Measurements from ENCODE around the gene STMN1.
"Not testable (repeated sequence)": the region's sequence is repeated elsewhere in the genome, so short reads cannot be mapped to it uniquely, and the experiment has no call there.

Gene STMN1

DNA sequence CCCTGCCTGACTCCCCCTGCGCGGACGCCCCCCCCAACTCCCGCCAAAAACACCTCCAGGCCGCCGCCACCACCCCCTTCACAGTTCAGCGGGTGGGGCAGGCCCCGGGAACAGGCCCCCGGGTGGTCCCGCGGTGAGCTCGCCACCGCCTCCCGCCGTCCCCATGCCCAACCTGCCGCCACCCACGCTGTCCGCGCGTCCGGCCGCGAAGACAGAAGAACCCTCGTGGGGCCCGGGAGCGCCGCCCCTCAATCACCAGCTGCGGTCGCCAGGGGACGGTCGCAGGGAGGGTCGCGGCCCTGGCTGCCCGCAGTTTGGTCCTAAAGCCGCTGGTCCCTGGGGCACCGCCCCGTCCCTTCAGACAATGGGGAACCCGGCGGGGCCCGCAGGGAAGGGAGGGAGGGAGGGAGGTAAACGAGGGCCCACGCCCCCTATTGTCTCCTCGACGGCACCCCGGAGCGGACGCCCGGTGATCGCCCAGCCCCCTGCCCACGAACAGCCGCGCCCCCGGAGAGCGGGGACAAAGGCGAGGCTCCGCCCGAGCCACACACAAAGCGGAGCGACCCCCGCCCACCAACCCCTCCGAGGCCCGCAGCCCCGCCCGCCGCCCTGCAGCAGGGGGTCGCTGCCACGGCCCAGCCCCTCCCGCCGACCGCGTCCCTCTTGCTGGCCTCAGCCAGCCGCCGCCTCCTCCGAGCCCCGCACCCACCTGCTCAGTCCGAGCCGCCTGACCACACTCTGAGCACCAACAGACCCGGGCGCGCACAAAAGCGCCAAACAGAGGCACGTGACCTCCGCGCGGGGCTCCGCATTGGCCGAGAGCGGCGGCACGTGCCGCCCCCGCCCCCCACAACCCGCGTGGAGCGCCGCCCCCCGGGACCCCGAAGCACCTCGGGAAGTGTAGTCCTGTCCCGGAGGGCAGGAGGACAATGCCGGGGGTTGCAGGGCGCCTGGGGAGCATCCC is at the start of gene STMN1:
TSS of gene STMN1 (minus strand) at position 740 of the 964 bp plus-strand sequence. CDS start 1,743 bp downstream, outside the sequence.
- Histone ChIP-seq H3K27me3 (ENCODE audit: insufficient read depth, low read length) (no peaks in the 10 kb centered on the region), H3K36me3 (ENCODE audit: insufficient read depth, low read length) (peaks cover 21% of the 10 kb centered on the region), H2AFZ (ENCODE audit: low read length, unreplicated experiment) (peak within 1 kb of the TSS; percentile 63), H3K4me1 (ENCODE audit: control insufficient read depth, insufficient read depth, low read length, unreplicated experiment) (peaks cover 14% of the 10 kb centered on the region), H3K4me3 (ENCODE audit: low read depth, low read length) (peak within 1 kb of the TSS; percentile 90), H3K79me2 (ENCODE audit: control insufficient read depth, insufficient read depth, low read length, unreplicated experiment) (peaks cover 27% of the 10 kb centered on the region), H3K27ac (ENCODE audit: low read depth, low read length) (peak within 1 kb of the TSS; percentile 83)

DNA sequence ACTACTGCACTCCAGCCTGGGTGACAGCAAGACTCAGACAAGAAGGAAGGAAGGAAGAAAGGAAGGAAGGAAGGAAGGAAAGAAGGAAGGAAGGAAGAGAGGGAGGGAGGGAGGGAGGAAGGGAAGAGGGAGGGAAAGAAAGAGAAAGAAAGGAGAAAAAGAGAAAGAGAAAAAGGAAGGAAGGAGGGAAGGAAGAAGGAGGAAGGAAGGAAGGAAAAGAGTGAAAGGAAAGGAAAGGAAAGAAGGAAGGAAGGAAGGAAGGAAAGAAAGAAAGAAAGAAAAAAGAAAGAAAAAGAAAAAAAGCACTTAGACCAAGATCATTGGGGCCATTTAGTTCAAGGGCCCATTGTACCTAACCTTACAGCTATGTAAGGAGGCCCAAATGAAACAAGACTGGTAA is 49.3 kb upstream of the STMN1 start:
- Histone ChIP-seq H3K4me1 (ENCODE audit: control insufficient read depth, insufficient read depth, low read length, unreplicated experiment) (no peaks in the 10 kb centered on the region), H3K27me3 (ENCODE audit: insufficient read depth, low read length) (no peaks in the 10 kb centered on the region), H3K4me3 (ENCODE audit: low read depth, low read length) (no peak overlapping the region)

DNA sequence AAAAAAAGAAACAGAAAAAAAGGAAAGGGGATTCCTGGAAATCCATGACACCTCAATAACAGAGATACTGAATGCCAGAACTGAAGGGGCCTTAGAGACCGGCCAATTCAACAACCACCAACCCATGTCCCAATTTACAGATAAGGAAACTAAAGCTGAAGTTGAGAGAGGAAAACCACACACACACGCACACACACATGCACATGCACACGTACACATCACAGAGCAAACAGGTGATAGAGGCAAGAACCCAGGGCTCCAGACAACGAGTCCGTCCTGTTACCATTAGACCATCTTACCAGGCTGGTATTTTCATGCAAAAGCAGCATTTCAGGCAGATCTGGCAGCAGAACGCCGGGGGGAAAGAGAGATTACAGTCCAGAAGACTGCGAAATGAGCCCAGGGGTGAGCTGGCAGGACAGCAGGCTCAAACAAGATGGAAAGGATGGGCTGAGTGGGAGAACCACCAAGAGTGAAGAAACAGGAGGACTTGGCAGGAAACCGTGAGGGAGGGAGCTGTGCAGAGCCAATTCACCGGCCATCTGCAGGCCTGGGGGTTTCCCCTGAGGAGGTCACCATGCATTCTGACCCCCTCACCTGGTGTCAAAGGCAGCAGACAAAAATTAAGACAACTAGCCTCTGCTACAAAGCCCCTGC is 48.2 kb upstream of the STMN1 start:
- peaks cover 12% of the 10 kb centered on the region; the same call in 1 of the 2 replicates for H3K36me3 ChIP-seq (ENCODE audit: insufficient read depth, low read length)
- no peak overlapping the region for H2AFZ ChIP-seq (ENCODE audit: low read length, unreplicated experiment)
- no peak overlapping the region for H3K4me3 ChIP-seq (ENCODE audit: low read depth, low read length)
- H3K79me2 ChIP-seq (ENCODE audit: control insufficient read depth, insufficient read depth, low read length, unreplicated experiment) = no peaks in the 10 kb centered on the region
- H3K4me1 ChIP-seq (ENCODE audit: control insufficient read depth, insufficient read depth, low read length, unreplicated experiment) = no peaks in the 10 kb centered on the region
- H3K27me3 ChIP-seq (ENCODE audit: insufficient read depth, low read length) = no peaks in the 10 kb centered on the region
- H3K27ac ChIP-seq (ENCODE audit: low read depth, low read length) = no peak overlapping the region

More for the DNA sequence above, 49.3 kb upstream of the STMN1 start:
- Histone ChIP-seq H3K79me2 (ENCODE audit: control insufficient read depth, insufficient read depth, low read length, unreplicated experiment) (no peaks in the 10 kb centered on the region), H3K36me3 (ENCODE audit: insufficient read depth, low read length) (peaks cover 21% of the 10 kb centered on the region), H3K27ac (ENCODE audit: low read depth, low read length) (no peak overlapping the region), H2AFZ (ENCODE audit: low read length, unreplicated experiment) (no peak overlapping the region)

DNA sequence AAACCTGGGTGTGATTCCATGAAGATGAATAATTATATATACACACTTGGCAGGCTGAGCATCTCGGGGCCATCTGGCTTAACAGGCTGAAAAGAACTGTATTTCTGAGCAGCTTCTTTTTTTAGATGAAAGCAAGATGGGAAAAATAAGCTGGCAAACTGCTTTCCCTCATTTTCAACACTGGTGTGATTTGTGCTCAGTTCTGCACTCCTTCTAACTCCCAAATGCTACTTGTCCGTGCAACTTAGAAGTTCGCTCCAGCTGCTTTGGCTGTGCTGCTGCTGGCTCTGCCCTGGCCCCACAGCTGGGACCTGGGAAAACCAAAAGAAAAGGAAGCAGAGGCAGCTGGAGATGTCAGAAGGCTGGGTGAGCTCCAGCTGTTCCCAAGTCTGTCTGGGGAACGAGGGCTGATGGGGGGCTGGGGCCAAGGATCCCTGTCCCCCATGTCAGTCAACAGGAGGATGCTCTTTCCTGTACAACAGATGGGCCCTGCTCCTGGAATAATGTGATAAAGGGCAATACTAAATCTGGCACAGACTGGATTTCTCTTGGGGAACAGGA is 46.7 kb upstream of the STMN1 start:
- no peak overlapping the region for H3K27ac ChIP-seq (ENCODE audit: low read depth, low read length)
- H3K27me3 ChIP-seq (ENCODE audit: insufficient read depth, low read length) = no peaks in the 10 kb centered on the region
- H2AFZ ChIP-seq (ENCODE audit: low read length, unreplicated experiment) = no peak overlapping the region
- no peaks in the 10 kb centered on the region for H3K79me2 ChIP-seq (ENCODE audit: control insufficient read depth, insufficient read depth, low read length, unreplicated experiment)
- H3K4me1 ChIP-seq (ENCODE audit: control insufficient read depth, insufficient read depth, low read length, unreplicated experiment) = no peaks in the 10 kb centered on the region
- no peak overlapping the region for H3K4me3 ChIP-seq (ENCODE audit: low read depth, low read length)
- peaks cover 3% of the 10 kb centered on the region; the same call in 1 of the 2 replicates for H3K36me3 ChIP-seq (ENCODE audit: insufficient read depth, low read length)

DNA sequence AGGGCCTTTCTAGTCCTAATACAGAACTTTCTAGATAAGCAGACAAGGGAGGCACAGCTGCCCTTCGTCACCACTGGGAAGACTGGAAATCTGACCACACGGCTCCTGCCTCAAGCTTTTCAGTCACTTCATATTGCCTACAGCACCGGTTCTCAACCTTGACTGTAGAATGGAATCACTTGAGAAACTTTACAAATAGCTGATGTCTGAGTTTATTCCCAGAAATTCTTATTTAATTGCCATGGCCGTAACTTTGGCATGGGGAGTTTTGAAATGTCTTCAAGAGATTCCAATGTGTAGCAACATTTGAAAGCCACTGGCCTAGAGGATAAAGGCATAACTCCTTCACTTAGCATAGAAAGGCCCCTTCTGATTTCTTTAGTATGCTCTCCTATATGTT is 42.4 kb upstream of the STMN1 start:
- Histone ChIP-seq H3K36me3 (ENCODE audit: insufficient read depth, low read length) (no peaks in the 10 kb centered on the region), H3K4me3 (ENCODE audit: low read depth, low read length) (no peak overlapping the region), H2AFZ (ENCODE audit: low read length, unreplicated experiment) (no peak overlapping the region), H3K27me3 (ENCODE audit: insufficient read depth, low read length) (no peaks in the 10 kb centered on the region), H3K4me1 (ENCODE audit: control insufficient read depth, insufficient read depth, low read length, unreplicated experiment) (no peaks in the 10 kb centered on the region), H3K79me2 (ENCODE audit: control insufficient read depth, insufficient read depth, low read length, unreplicated experiment) (no peaks in the 10 kb centered on the region), H3K27ac (ENCODE audit: low read depth, low read length) (no peak overlapping the region)

DNA sequence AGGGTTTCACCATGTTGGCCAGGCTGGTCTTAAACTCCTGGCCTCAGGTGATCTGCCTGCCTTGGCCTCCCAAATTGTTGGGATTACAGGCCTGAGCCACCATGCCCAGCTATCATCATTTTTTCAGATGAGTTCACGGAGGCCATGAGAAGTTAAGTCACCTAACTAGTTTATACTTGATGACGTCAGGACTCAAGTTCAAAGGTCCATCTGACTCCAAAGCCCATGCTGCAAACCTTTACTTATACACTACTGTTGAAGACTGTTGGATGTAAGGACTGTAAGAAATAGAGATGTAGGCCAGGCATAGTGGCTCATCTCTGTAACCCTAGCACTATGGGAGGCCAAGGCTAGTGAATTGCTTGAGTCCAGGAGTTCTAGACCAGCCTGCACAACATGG is 40.8 kb upstream of the STMN1 start:
- Histone ChIP-seq H3K27ac (ENCODE audit: low read depth, low read length) (no peak overlapping the region), H3K36me3 (ENCODE audit: insufficient read depth, low read length) (no peaks in the 10 kb centered on the region), H3K4me3 (ENCODE audit: low read depth, low read length) (no peak overlapping the region), H3K27me3 (ENCODE audit: insufficient read depth, low read length) (no peaks in the 10 kb centered on the region), H3K4me1 (ENCODE audit: control insufficient read depth, insufficient read depth, low read length, unreplicated experiment) (no peaks in the 10 kb centered on the region), H2AFZ (ENCODE audit: low read length, unreplicated experiment) (no peak overlapping the region), H3K79me2 (ENCODE audit: control insufficient read depth, insufficient read depth, low read length, unreplicated experiment) (no peaks in the 10 kb centered on the region)

DNA sequence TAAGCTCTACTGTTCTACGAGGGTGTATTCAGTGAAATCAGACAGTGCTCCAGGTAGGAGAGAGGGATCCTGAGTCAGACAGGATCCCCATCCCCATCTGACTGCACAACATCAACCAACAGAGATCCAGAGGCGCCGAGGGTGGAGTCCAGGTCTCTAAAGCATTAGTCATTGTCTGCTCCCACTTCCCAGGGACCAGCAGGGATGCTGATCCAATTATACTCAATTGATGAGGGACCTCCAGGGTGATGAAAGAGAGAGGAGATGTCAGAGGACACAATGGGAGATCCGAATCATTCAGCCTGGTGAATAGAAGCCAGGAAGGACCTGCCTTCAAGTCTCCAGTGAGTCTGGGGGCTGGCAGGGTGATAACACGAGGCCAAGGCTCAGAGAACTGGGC is 39.5 kb upstream of the STMN1 start:
- H3K27ac ChIP-seq (ENCODE audit: low read depth, low read length) = no peak overlapping the region
- no peak overlapping the region for H3K4me3 ChIP-seq (ENCODE audit: low read depth, low read length)
- H3K79me2 ChIP-seq (ENCODE audit: control insufficient read depth, insufficient read depth, low read length, unreplicated experiment) = no peaks in the 10 kb centered on the region
- no peaks in the 10 kb centered on the region for H3K27me3 ChIP-seq (ENCODE audit: insufficient read depth, low read length)
- H3K36me3 ChIP-seq (ENCODE audit: insufficient read depth, low read length) = no peaks in the 10 kb centered on the region
- no peak overlapping the region for H2AFZ ChIP-seq (ENCODE audit: low read length, unreplicated experiment)
- H3K4me1 ChIP-seq (ENCODE audit: control insufficient read depth, insufficient read depth, low read length, unreplicated experiment) = no peaks in the 10 kb centered on the region

DNA sequence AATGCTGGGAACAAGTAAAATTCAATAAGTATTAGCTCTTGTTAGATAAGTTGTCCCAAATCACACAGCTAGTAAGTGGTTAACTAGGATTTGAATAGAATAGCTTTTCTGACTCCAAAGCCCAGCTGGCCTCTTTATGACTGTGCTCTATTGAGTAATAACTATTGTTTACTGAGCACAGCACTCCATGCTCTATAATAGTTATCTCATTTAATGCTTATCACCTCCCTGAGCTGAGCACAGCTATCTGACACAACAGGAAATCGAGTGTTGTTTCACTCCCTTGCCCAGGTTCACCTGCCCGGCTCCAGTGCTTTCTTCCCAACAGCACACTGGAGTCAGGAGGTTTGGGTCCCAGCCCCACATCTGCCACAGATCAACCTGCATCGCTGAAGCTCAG is 38.8 kb upstream of the STMN1 start:
- no peaks in the 10 kb centered on the region for H3K4me1 ChIP-seq (ENCODE audit: control insufficient read depth, insufficient read depth, low read length, unreplicated experiment)
- H3K4me3 ChIP-seq (ENCODE audit: low read depth, low read length) = no peak overlapping the region
- no peak overlapping the region for H2AFZ ChIP-seq (ENCODE audit: low read length, unreplicated experiment)

DNA sequence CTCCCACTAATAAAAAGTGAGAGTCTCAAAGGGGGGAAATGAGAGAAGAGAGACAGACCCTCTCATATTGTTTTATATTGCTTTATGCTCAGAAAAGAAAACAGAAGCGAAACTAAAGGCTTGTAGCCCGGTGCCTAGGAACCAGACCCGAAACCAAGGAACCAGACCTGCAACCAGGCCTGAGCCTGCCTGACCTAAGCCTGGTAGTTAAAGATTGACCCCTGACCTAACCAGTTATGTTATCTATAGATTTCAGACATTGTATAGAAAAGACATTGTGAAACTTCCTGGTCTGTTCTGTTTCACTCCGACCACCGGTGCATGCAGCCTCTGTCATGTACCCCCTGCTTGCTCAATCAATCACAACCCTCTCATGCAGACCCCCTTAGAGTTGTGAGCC is 37.3 kb upstream of the STMN1 start:
- not testable (repeated sequence) for H3K36me3 ChIP-seq (ENCODE audit: insufficient read depth, low read length); H2AFZ ChIP-seq (ENCODE audit: low read length, unreplicated experiment); H3K27me3 ChIP-seq (ENCODE audit: insufficient read depth, low read length); H3K4me1 ChIP-seq (ENCODE audit: control insufficient read depth, insufficient read depth, low read length, unreplicated experiment); H3K79me2 ChIP-seq (ENCODE audit: control insufficient read depth, insufficient read depth, low read length, unreplicated experiment); H3K27ac ChIP-seq (ENCODE audit: low read depth, low read length); H3K4me3 ChIP-seq (ENCODE audit: low read depth, low read length)

More for the DNA sequence above, 38.8 kb upstream of the STMN1 start:
- Histone ChIP-seq H3K27ac (ENCODE audit: low read depth, low read length) (no peak overlapping the region), H3K36me3 (ENCODE audit: insufficient read depth, low read length) (no peaks in the 10 kb centered on the region), H3K27me3 (ENCODE audit: insufficient read depth, low read length) (no peaks in the 10 kb centered on the region), H3K79me2 (ENCODE audit: control insufficient read depth, insufficient read depth, low read length, unreplicated experiment) (no peaks in the 10 kb centered on the region)

DNA sequence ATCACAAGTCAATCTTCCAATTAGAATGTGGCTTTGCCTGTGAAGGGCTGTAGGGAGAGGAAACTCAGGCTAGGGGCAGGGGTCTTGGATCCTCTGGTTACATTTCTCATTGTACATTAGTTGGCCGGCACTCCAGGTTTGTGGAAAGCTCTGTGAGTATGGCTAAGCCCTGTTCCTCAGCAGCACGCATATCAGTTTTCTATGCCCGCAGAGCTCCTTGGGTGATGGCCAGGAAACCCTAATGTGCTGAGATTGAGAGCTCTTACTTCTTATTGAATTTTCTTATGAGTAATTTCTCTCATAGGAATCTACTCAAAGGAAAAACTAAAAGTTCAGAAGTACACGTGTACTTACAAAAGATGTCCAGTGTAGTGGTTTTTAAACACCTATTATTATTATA is 30.7 kb upstream of the STMN1 start:
- Histone ChIP-seq H3K79me2 (ENCODE audit: control insufficient read depth, insufficient read depth, low read length, unreplicated experiment) (no peaks in the 10 kb centered on the region), H2AFZ (ENCODE audit: low read length, unreplicated experiment) (no peak overlapping the region), H3K36me3 (ENCODE audit: insufficient read depth, low read length) (no peaks in the 10 kb centered on the region), H3K4me3 (ENCODE audit: low read depth, low read length) (no peak overlapping the region), H3K27me3 (ENCODE audit: insufficient read depth, low read length) (no peaks in the 10 kb centered on the region), H3K4me1 (ENCODE audit: control insufficient read depth, insufficient read depth, low read length, unreplicated experiment) (no peaks in the 10 kb centered on the region), H3K27ac (ENCODE audit: low read depth, low read length) (no peak overlapping the region)

Measured in ACC112 (cell line).